A673 (cell line): ENCODE results near the gene APOBR. TPM values are rescaled to one million over a fixed set of nuclear protein-coding genes. Genes with fewer than 3 reads are reported as not detected.

ENCODE experiments used
- BruUV-seq: library from RNA; stranded (reverse); fragments of 400-500 nt; replicated peaks from 2 replicates; lab custom pipeline; 2021; lab: Mats Ljungman, UMichigan
- CTCF ChIA-PET: fragments of 300-600 bp; sonication (Branson Sonifier 250); formaldehyde crosslinking; loops from one replicate; lab custom pipeline; 2022; ENCODE audit warnings: antibody characterized with exemption; lab: Charles Lee
- POLR2A ChIA-PET: fragments of 300-600 bp; sonication (Branson Sonifier 250); formaldehyde crosslinking; loops from one replicate; lab custom pipeline; 2022; ENCODE audit warnings: antibody characterized with exemption; ENCODE audit not compliant: low non-redundant PET; lab: Charles Lee
- DNase-seq: peaks from one replicate; pipeline ENCODE4 v3.0.0-alpha.2; 2015; ENCODE audit warnings: low spot score
- H3K27ac ChIP-seq: fragments of 200-600 bp; sonication (generic); 2 replicates; pipeline ENCODE4 v1.5.1; 2016; ENCODE audit warnings: mixed run types, low read depth, mild to moderate bottlenecking, mixed read lengths, antibody characterized with exemption, low read length; ENCODE audit not compliant: poor library complexity, severe bottlenecking
- H3K27me3 ChIP-seq: fragments of 200-600 bp; sonication (generic); replicated peaks from 2 replicates; pipeline ENCODE4 v1.6.1; 2017; ENCODE audit warnings: mixed run types, low read depth, mild to moderate bottlenecking, mixed read lengths, antibody characterized with exemption, low read length; ENCODE audit not compliant: insufficient read depth, poor library complexity
- H3K36me3 ChIP-seq: fragments of 200-600 bp; sonication (generic); 2 replicates; pipeline ENCODE4 v1.6.1; 2016; ENCODE audit warnings: mixed run types, mild to moderate bottlenecking, mixed read lengths, antibody characterized with exemption, low read length; ENCODE audit not compliant: insufficient read depth, poor library complexity, severe bottlenecking
- H3K4me1 ChIP-seq: fragments of 200-600 bp; sonication (generic); 2 replicates; pipeline ENCODE4 v1.6.1; 2017; ENCODE audit warnings: mixed run types, mild to moderate bottlenecking, mixed read lengths, antibody characterized with exemption, low read length; ENCODE audit not compliant: insufficient read depth, poor library complexity, severe bottlenecking
- H3K4me3 ChIP-seq: fragments of 200-600 bp; sonication (generic); 2 replicates; pipeline ENCODE4 v1.5.1; 2016; ENCODE audit warnings: low read depth, mixed run types, mild to moderate bottlenecking, mixed read lengths, low read length; ENCODE audit not compliant: poor library complexity, severe bottlenecking
- H3K9me3 ChIP-seq: fragments of 200-600 bp; sonication (generic); 2 replicates; pipeline ENCODE4 v1.6.1; 2016; ENCODE audit warnings: mixed run types, low read depth, mild to moderate bottlenecking, mixed read lengths, antibody characterized with exemption, low read length; ENCODE audit not compliant: poor library complexity, severe bottlenecking
- EZH2 ChIP-seq: fragments of 200-600 bp; sonication (generic); IDR thresholded peaks from 2 replicates; pipeline ENCODE4 v1.6.1; 2017; ENCODE audit warnings: borderline replicate concordance, low read depth, mild to moderate bottlenecking, mixed read lengths, antibody characterized with exemption, low read length; ENCODE audit not compliant: poor library complexity, severe bottlenecking
- intact Hi-C: fragments of 100-400 bp; cut with micrococcal nuclease; formaldehyde crosslinking; loops from one replicate; pipeline ENCODE4 v1.10.0; 2022; ENCODE audit not compliant: unreplicated experiment
- total RNA-seq: library from RNA; stranded (reverse); gene quantifications from 2 replicates; pipeline ENCODE4 v1.2.3, GENCODE V29; 2021
- TF ChIP-seq, protein P1 (sequence below): fragments of 300-800, 200-600 bp; sonication (generic); conservative IDR thresholded peaks from 2 replicates; pipeline ENCODE4 v1.5.1; 2017; ENCODE audit warnings: low read depth, mild to moderate bottlenecking, antibody characterized with exemption, low read length, moderate library complexity, mixed read lengths

The APOBR gene
- total RNA-seq, 1 experiment from 2014 or later, result not detected

DNA sequence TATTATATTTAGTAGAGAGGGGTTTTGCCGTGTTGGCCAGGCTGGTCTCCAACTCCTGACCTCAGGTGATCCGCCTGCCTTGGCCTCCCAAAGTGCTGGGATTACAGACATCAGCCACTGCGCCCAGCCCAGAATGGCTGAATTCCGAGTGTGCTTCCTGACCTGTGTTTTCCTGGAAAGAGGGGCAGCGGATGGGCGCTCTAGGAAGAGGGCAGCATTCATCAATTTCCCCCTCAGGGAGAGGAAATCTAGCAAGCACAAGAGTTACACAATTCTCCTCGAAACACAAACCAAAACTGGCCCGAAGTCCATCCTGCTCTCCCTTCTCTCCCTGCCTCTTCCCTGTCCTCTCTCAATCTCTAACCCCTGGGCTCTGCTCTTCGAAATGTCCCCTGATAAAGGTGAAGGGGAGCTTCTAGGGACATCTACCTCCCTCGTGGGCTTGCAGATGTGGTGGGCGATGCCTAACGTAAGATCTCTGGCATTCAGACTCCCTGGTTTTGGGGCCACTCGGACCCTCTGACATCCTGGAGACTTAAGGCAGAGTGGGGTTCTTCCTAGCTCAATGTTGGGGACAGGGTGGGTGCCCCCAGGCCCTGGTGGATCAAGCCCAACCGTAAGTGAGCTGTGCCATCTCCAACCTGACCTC lies 11.2 kb downstream of the APOBR start:
- no peaks in the 10 kb centered on the region for H3K4me1 ChIP-seq
- H3K4me3 ChIP-seq, result no peak overlapping the region
- no peak for DNase-seq
- H3K9me3 ChIP-seq, result no peaks in the 10 kb centered on the region
- POLR2A ChIA-PET, result no interaction called here
- H3K36me3 ChIP-seq, result no peaks in the 10 kb centered on the region
- peaks cover 11% of the 10 kb centered on the region for H3K27me3 ChIP-seq
- TF ChIP-seq, protein P1, sequence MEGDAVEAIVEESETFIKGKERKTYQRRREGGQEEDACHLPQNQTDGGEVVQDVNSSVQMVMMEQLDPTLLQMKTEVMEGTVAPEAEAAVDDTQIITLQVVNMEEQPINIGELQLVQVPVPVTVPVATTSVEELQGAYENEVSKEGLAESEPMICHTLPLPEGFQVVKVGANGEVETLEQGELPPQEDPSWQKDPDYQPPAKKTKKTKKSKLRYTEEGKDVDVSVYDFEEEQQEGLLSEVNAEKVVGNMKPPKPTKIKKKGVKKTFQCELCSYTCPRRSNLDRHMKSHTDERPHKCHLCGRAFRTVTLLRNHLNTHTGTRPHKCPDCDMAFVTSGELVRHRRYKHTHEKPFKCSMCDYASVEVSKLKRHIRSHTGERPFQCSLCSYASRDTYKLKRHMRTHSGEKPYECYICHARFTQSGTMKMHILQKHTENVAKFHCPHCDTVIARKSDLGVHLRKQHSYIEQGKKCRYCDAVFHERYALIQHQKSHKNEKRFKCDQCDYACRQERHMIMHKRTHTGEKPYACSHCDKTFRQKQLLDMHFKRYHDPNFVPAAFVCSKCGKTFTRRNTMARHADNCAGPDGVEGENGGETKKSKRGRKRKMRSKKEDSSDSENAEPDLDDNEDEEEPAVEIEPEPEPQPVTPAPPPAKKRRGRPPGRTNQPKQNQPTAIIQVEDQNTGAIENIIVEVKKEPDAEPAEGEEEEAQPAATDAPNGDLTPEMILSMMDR, result no peak
- TF ChIP-seq EZH2, result no peak
- BruUV-seq, result no TSS peak
- CTCF ChIA-PET, result no interaction called here
- H3K27ac ChIP-seq, result no peak overlapping the region
- intact Hi-C loops, result no loop called here

DNA sequence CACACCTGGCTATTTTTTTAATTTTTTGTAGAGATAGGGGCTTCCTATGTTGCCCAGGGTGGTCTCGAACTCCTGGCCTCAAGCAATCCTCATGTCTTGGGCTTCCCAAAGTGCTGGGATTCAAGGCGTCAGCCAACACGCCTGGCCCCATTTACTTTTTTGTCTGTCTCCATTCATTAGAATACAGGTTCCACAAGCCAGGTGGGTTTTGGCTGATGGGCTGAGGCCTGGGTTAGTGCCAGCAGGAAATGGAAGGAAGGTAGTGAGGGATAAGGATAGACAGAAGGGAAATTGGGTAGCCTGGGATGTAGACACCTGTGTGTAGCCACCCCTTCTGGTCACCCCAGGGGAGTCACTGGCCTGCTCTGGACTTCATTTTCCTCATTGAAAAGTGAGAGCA lies 16.6 kb downstream of the APOBR start:
- DNase-seq, result no peak
- H3K36me3 ChIP-seq, result no peaks in the 10 kb centered on the region
- TF ChIP-seq, protein P1, result no peak
- TF ChIP-seq EZH2, result no peak
- ChIA-PET CTCF (no interaction called here), POLR2A (interaction anchor here (0.6 kb wide), 1 partner anchor 8 kb away, joined by 4 read pairs; no protein-coding TSS in a partner anchor)
- no peak overlapping the region for H3K27ac ChIP-seq
- intact Hi-C loops, result no loop called here
- no peaks in the 10 kb centered on the region for H3K9me3 ChIP-seq
- no TSS peak for BruUV-seq
- H3K27me3 ChIP-seq, result peaks cover 3% of the 10 kb centered on the region
- H3K4me3 ChIP-seq, result no peak overlapping the region
- no peaks in the 10 kb centered on the region for H3K4me1 ChIP-seq

DNA sequence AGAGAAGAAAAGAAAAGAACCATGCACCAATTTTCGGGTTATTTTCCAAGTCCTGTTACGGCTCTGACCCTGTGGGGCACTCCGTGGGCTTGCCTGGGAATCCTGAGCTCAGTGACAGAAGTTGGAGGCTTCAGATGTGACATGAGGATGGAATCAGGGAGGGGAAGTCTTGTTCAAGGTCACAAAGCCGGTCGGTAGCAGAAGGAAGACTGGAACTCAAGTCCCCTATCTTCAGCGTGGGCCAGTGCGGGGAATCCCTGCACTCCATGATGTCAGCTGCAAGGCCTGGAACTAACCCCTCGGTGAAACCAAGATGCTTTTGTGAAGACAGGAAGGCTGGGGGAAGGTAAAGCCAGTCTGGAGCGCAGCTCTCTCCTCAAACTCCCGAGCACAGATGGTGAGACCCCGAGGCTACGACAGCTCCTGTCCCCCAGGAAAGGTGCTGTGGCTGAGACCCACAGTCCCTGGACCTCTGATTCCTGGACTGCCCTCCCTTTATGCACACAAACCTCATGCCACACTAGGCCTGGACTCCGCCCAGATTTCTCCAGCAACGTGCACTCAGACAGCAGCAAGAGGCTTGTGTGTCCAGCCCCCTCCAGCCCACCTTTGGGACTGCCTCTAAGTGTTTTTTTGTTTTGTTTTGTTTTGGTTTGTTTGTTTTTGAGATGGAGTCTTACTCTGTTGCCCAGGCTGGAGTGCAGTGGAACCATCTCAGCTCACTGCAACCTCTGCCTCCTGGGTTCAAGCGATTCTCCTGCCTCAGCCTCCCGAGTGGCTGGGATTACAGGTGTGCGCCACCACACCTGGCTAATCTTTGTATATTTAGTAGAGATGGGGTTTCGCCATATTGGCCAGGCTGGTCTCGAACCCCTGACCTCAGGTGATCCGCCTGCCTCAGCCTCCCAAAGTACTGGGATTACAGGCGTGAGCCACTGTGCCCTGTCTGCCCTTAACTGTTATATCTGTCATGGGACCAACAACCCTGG lies 17.7 kb downstream of the APOBR start:
- ChIA-PET CTCF (no interaction called here), POLR2A (no interaction called here)
- intact Hi-C loops, result no loop called here

More for the DNA sequence above, 17.7 kb downstream of the APOBR start:
- BruUV-seq, result no TSS peak
- no peak for DNase-seq
- H3K36me3 ChIP-seq, result no peaks in the 10 kb centered on the region
- H3K27me3 ChIP-seq, result no peaks in the 10 kb centered on the region
- no peak overlapping the region for H3K4me3 ChIP-seq
- no peaks in the 10 kb centered on the region for H3K4me1 ChIP-seq
- no peak overlapping the region for H3K27ac ChIP-seq
- no peaks in the 10 kb centered on the region for H3K9me3 ChIP-seq
- no peak for TF ChIP-seq EZH2
- TF ChIP-seq, protein P1, result no peak
